NT2/D1 (cell line): Measurements from ENCODE around the gene CARM1.

Experiments used
- DNase-seq: peaks from one replicate; pipeline ENCODE4 v3.0.0-alpha.2; 2011; ENCODE audit warnings: low read depth, low spot score
- H3K27me3 ChIP-seq: 2 replicates; pipeline ENCODE4 v1.6.0; 2011; ENCODE audit warnings: mild to moderate bottlenecking; ENCODE audit not compliant: insufficient read length, insufficient read depth
- H3K36me3 ChIP-seq: 2 replicates; pipeline ENCODE4 v1.6.1; 2011; ENCODE audit warnings: mild to moderate bottlenecking, low read length, mixed read lengths; ENCODE audit not compliant: insufficient read depth, insufficient read length
- H3K4me1 ChIP-seq: 2 replicates; pipeline ENCODE4 v1.5.1; 2011; ENCODE audit not compliant: insufficient read depth, insufficient read length
- H3K4me3 ChIP-seq: 2 replicates; pipeline ENCODE4 v1.5.1; 2011; ENCODE audit warnings: low read depth; ENCODE audit not compliant: insufficient read length
- H3K9ac ChIP-seq: 2 replicates; pipeline ENCODE4 v1.6.0; 2011; ENCODE audit warnings: low read depth; ENCODE audit not compliant: insufficient read length
- H3K9me3 ChIP-seq: 2 replicates; pipeline ENCODE4 v1.5.1; 2011; ENCODE audit warnings: mild to moderate bottlenecking, low read length; ENCODE audit not compliant: insufficient read depth
- SUZ12 ChIP-seq: IDR thresholded peaks from 2 replicates; pipeline ENCODE4 v1.6.1; 2011; ENCODE audit not compliant: insufficient read length, insufficient read depth; ENCODE audit errors: extremely low read depth
- YY1 ChIP-seq: IDR thresholded peaks from 2 replicates; pipeline ENCODE4 v1.6.1; 2011; ENCODE audit not compliant: insufficient read length, insufficient read depth
- ZNF274 ChIP-seq: IDR thresholded peaks from 2 replicates; pipeline ENCODE4 v1.6.1; 2011; ENCODE audit warnings: mild to moderate bottlenecking, low read depth, low read length

Gene CARM1

DNA sequence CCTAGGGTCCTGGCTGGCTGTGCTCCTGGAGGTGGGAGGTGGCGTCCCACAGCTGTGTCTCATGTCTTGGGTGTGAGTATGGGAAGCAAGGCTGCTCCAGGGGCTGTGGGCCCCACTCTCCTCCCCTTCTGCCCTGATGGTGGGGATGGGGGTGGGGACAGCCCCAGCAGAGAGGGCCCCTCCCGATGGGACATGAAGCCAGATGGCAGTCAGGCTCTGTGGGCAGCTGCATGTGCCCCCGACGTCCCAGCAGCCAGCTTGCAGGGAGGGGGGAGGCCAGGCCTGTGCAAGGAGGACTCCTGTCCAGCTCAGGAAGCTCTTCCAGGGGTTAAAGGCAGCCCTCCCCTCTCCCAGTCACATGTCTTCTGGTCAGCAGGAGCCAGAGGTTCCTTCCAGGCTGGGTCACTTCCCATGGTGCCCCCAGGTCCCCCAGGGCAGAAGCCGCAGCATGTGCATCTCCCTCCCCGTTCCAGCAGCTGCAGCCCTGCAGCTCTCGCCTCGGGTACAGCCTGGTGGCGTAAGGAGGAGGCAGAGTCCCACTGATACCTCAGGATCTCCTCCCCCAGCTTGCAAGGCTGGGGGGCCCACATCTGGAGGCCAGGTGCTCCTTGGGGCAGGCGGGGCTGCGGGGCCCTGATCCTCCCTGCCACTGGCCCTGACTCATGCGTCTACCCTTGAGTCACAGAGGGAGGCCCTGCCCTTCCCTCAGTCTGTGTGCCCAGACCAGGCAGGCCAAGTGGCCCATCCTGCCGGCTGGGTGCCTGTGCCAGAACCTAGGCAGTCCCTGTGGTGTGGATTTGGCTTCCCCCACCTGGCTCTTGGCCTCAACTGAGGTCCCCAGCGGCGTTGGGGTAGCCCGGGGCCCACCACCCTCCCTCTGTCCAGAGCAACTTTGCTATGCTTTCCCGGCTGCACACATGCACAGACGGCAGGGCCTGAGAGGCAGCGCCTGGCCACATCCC is 44.1 kb downstream of the CARM1 start:
- H3K9ac ChIP-seq: no peak overlapping the region
- H3K9me3 ChIP-seq: no peaks in the 10 kb centered on the region
- H3K36me3 ChIP-seq: peaks cover 81% of the 10 kb centered on the region
- DNase-seq: no peak
- H3K4me1 ChIP-seq: peaks cover 10% of the 10 kb centered on the region
- no peak overlapping the region for H3K4me3 ChIP-seq
- no peaks in the 10 kb centered on the region for H3K27me3 ChIP-seq
- no peak for TF ChIP-seq YY1
- TF ChIP-seq ZNF274: no peak
- TF ChIP-seq SUZ12: no peak

- Histone ChIP-seq H3K36me3 (peaks cover 86% of the 10 kb centered on the region), H3K9me3 (no peaks in the 10 kb centered on the region), H3K4me1 (peaks cover 10% of the 10 kb centered on the region), H3K4me3 (no peak overlapping the region), H3K9ac (no peak overlapping the region), H3K27me3 (no peaks in the 10 kb centered on the region)
- DNase-seq: no peak
- no peak for TF ChIP-seq SUZ12
- no peak for TF ChIP-seq YY1
Measured at GRCh38 chr19:10916602-10917001, 45.2 kb downstream of the CARM1 start.

DNA sequence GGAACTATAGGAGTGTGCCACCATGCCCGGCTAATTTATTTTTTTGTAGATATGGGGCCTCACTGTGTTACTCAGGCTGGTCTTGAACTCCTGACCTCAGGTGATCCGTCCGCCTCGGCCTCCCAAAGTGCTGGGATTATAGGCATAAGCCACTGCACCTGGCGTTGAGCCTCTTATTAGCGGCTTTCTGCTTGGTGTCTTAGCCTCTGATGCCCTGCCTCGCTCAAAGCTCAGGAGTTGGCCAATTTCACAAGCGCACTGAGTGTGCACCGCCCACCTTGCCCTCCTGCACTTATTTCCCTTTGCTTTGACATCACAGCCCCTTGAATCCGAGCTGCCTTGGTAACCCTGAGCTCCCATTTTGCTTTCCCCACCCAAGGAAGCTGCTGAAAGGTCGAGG is 47.0 kb downstream of the CARM1 start:
- Histone ChIP-seq H3K9ac (no peak overlapping the region), H3K36me3 (peaks cover 86% of the 10 kb centered on the region), H3K4me1 (peaks cover 10% of the 10 kb centered on the region), H3K4me3 (no peak overlapping the region), H3K9me3 (no peaks in the 10 kb centered on the region), H3K27me3 (no peaks in the 10 kb centered on the region)
- TF ChIP-seq SUZ12 (no peak), YY1 (no peak), ZNF274 (no peak)
- no peak for DNase-seq

DNA sequence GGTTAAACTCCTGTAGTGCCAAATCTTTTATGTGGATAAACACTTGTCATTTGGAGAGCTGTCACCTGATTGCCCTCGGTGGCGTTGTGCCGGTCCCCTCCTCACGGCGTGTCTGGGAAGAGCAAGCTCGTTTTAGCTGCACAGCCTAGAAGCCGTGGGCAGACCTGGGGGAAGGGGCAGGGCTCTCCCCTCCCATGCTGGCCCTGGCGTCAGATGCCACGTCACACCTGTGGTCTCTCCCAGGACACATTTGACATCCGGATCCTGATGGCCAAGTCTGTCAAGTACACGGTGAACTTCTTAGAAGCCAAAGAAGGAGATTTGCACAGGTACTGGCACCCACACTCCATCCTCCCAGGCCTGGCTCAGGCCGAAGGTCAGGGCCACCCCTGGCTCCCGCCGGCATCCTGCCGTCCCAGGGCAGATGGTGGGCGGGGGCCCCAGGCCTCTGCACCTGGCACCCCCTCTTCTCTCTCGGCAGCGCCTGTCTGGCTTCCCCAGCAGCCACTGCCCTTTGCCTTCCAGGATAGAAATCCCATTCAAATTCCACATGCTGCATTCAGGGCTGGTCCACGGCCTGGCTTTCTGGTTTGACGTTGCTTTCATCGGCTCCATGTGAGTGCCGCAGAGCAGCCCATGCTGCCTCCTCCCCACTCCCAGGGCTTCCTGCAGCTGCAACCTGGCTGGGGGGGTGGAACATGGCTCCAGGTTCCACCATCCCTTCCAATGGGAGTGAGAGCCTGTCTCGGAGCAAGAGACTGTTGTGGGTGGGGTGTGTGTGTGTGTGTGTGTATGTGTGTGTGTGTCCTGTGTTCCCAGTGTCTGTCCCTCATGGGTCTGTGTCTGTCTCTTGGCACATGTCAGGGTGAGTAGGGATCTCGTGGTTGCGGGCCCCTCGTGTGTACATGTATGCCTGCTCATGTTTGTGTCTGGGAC is 48.3 kb downstream of the CARM1 start:
- H3K9me3 ChIP-seq: no peaks in the 10 kb centered on the region
- peaks cover 10% of the 10 kb centered on the region for H3K4me1 ChIP-seq
- H3K9ac ChIP-seq: peak overlapping the region; percentile 56
- H3K36me3 ChIP-seq: peaks cover 88% of the 10 kb centered on the region
- H3K4me3 ChIP-seq: no peak overlapping the region
- no peak for DNase-seq
- no peaks in the 10 kb centered on the region for H3K27me3 ChIP-seq
- no peak for TF ChIP-seq ZNF274
- no peak for TF ChIP-seq YY1
- no peak for TF ChIP-seq SUZ12

- no peaks in the 10 kb centered on the region for H3K9me3 ChIP-seq
- peaks cover 5% of the 10 kb centered on the region for H3K4me1 ChIP-seq
- peaks cover 87% of the 10 kb centered on the region for H3K36me3 ChIP-seq
- H3K27me3 ChIP-seq: no peaks in the 10 kb centered on the region
- TF ChIP-seq ZNF274: no peak
- no peak for TF ChIP-seq YY1
- TF ChIP-seq SUZ12: no peak
- no peak for DNase-seq
- H3K4me3 ChIP-seq: no peak overlapping the region
- no peak overlapping the region for H3K9ac ChIP-seq
Measured at GRCh38 chr19:10920288-10920655, 48.9 kb downstream of the CARM1 start.

- Histone ChIP-seq H3K9ac (no peak overlapping the region), H3K9me3 (no peaks in the 10 kb centered on the region), H3K4me3 (no peak overlapping the region), H3K36me3 (peaks cover 86% of the 10 kb centered on the region), H3K4me1 (peaks cover 5% of the 10 kb centered on the region), H3K27me3 (no peaks in the 10 kb centered on the region)
- TF ChIP-seq ZNF274 (no peak), YY1 (no peak), SUZ12 (no peak)
- no peak for DNase-seq
Measured at GRCh38 chr19:10920781-10921180, 49.4 kb downstream of the CARM1 start.
